ENCODE results near the gene NPPC.

Gene NPPC

DNA sequence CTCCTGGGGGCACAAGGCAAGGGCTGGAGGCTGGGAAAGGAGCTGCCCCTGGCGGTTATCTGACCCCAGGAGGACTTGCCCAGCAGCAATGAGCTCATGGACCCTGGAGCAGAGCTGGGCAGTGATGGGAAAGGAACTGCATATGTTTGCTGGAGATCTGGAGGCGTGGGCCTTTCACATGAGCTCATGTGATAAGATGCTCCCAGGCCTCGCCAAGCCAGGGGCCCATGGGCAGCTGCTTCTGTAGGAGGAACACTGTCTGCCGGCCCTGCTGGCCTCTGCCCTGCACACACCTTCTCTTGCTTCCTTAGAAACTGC lies 9.0 kb upstream of the NPPC start:
- DNase-seq (ENCODE audit: low read depth), result no peak

- no peak for DNase-seq (ENCODE audit: low read depth)
These were observed 8.4 kb upstream of the NPPC start for GRCh38 chr2:231934441-231935206.

DNA sequence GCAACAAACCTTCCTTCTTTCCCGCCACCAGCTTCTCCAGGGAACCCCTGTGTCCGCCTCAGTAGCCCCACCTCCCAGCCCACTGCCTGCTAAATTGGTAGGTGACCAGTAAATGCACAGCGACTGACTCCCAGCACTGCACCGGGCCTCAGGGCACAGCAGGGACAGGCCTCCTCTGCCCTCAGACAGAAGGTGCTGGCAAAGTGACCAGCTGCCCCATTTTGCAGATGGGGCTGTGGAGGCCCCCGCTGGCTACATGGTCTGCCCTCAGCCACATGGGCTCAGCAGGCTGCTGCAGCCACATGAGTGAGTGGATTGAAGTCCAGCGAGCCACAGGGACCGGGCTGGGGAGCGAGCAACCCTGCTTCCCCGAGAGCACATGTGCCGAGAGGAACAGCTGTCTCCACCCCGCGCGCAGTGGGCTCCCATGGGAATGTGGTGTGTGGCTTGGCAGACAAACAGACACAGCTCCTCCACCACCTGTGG lies 7.8 kb upstream of the NPPC start:
- DNase-seq (ENCODE audit: low read depth), result no peak

- no peak for DNase-seq (ENCODE audit: low read depth)
These were observed 7.1 kb upstream of the NPPC start for GRCh38 chr2:231932985-231933915.

GRCh38 chr2:231932711-231932970 lies 6.4 kb upstream of the NPPC start:
- DNase-seq (ENCODE audit: low read depth), result no peak

DNA sequence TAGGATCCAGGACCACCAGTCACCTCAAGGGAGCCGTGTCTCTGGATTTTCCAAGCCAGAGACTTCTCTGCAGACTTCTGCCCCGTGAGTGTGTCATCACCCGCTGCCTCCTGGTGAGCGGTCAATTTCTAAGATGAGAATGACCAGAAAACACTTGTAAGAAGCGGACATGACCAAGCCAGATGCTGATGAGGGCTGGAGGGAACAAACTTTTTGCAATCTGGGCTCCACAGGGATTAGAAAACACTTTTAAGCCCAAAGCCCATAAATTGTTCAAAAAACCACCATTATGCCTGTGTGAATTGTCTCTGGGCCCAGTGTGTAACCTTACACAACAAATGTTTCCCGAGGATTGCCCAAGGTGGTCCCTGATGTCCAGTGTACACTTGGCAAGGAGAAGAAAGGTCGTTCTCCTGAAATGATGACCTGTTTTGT lies 5.3 kb upstream of the NPPC start:
- no peak for DNase-seq (ENCODE audit: low read depth)

DNA sequence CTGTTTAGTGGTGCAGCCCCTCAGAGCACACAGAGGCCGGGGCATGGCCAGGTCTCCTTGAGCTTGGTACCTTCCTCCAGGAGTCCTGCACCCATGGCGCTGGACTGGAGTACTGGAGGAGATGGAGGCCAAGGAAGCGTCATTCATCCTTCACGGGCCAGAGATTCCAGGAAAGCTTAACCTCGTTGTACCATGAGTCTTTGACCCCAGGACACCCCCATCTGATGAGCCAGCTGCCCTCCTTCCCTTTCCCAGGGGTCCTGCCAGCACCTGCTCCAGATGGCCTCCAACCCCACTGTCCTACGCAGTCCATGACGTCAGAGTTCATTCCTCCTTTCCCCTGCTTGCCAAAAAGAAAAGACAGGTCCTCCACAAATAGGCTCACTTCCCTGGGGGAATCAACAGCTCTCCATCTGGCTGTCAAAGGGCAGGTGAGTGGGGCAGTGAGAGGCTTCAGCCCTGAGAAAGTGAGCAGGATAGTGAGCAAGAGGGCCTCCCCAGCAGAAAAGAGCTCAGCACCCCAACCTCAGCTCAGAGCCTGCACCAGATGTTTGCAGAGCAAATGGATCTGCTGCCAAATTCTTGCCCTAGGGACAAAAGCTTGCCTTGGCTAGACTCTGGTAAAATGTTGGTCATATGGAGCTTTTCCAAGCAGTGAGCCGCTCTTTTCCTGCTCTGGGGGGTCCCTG lies 4.5 kb upstream of the NPPC start:
- no peak for DNase-seq (ENCODE audit: low read depth)

- no peak for DNase-seq (ENCODE audit: low read depth)
These were observed 3.9 kb upstream of the NPPC start for GRCh38 chr2:231929961-231930592.

DNA sequence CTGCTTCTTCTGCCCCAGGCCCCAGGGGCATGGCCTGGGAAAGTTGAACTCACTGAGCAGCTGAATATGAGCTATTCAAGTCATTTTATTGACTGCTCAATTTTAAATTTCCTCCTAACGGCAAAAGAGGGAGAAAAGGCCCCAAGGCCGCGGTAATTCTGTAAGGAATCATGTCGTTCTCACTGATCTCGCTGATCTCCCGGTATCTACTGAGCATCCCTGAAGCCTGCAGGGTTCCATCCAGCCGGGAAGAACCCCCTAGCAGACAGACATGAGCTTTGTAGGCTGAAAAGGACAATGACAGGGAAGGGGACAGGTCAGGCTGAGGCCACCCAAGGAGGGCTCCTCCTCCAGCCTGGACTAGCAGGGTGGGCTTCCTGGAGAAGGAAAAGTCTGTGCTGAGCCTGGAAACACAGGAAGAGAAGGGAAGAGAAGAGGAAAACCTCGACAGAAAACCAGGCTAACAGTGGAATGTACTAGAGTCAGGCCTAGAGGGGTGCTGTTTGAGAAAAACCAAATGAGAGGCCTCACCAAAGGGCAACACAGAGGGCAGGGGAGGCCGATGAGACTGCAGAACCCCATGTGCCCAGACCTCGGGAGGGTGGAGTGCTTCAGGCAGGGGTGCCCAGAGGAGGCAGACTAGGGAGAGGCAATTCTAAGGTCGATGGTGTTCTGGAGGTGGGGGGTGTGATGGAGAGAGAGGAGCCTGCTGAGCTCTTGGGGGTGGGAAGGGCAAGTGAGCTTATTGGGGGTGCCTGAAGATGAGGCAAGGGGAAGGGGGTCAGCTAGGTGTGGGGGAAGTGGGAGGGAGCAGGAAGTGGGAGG lies 2.9 kb upstream of the NPPC start:
- DNase-seq (ENCODE audit: low read depth), result no peak

DNA sequence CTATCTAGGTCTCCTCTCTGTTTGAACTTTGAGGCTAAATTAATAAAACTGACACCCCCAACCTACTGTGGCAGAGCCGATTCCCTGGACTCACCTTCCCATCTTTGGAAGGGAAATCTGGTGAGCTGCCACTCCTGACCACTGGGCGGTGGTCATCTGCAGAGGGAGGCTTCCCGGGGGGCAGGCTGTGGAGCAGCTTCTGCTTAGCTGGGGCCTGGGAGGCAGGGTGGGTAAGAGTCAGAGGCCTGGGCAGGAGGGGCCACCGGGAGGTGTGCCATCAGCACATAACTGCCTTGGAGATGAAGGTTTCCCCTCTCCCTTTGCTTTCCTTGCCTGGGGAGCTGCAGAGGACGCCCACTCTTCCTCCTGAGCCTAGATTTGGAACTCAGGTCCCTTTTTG lies 2.3 kb upstream of the NPPC start:
- DNase-seq (ENCODE audit: low read depth), result no peak

DNA sequence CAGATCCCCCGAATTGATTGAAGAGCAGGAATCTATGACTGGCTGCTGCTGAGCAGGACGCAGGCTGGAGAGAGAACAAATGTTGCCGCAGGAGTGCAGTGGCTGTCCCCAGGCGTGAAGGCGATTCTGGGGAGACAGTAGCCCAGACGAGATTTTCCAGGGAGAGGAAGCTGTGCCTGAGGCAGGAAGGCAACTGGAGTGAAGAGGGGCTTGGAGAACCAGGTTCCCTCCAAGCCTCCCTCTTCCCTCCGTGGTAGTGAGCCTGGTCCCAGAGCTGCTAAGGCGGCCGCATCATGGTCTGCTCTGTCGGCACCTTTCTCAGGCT lies 1.3 kb upstream of the NPPC start:
- no peak for DNase-seq (ENCODE audit: low read depth)

GRCh38 chr2:231926761-231927565 lies 767 bp upstream of the NPPC start:
- DNase-seq (ENCODE audit: low read depth), result no peak

DNA sequence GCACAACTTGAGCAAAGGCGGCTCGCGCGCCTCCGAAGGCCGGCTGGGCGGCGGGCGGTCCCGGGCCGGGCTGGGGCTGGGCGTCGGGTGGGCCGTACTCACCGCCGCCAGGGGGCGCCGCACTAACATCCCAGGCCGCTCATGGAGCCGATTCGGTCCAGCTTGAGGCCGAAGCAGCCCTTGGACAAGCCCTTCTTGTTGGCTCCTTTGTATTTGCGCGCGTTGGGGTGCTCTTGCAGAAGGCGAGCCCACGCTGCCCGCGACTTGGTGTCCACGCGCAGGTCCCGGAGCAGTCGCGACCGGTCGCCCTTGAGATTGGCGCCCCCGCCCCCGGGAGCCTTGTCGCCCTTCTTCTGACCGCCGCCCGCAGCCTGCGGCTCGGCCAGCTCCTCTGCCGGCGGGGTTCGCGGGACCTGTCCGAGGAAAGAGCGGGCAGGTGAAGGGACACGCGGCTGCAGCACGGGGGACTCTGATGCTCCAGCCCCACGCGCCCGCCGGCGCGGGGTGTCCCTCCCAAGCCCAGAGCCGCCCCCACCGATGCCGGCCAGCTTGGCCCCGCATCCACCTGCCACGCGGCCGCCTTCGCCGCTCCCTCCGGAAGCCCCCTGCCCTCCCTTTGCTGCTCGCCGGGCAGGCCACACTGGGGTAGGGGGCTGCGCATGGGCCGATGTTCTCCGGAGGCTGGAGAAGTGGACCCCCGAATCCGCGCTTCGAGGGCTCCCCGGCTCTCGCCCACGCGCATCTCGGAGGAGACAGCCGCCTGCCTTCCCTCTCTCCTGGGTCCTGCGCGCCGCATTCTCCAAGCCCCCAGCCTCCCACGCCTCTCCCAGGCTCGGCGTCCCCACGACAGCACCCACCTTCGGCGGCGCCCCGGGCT lies 655 bp downstream of the NPPC start:
- DNase-seq (ENCODE audit: low read depth), result no peak

GRCh38 chr2:231924889-231925275 lies 1.3 kb downstream of the NPPC start:
- DNase-seq (ENCODE audit: low read depth), result no peak

DNA sequence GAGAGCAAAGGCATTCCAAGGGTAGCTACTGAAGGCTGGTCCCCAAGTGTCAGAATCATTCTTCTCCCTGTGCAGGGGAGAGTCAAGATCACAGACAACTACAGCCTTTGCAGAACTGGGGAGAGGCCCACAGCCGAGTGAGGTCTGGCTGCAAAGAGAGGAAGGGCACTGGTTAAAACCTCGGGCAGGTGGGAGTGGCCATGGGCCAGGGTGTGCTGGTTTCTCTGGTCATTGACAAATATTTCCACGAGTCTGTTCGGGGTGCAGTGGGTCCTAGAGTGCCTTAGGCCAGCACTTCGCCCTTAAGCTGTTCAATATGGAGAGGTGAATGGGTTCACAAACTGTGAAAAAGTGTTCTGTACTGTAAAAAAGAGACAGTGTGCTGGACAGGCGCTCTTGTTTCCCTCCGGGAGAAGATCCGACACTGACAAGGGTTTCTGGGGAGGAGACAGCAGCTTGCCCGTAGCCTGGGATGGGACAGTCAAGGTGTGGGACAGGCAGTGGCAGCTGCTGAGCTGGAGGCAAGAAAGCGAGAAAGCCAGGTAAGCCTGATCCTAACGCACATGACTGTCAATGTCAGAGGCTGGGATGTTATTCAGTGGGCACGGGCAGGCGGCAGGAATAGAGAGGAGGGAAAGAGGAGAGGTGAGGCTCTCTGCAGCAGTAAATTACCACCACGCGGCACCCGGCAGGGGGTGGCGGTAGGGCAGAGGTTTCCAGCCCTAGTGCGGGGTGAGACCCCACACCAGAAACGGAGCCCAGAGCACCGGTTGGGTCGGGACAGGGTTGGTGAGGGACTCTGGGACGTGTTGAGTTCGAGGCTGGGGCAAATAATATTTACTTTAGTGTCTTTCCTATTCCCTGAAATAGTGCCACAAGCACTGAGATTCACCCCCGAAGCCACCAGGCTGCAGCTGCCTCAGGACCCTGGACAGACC lies 2.0 kb downstream of the NPPC start:
- DNase-seq (ENCODE audit: low read depth), result no peak

DNA sequence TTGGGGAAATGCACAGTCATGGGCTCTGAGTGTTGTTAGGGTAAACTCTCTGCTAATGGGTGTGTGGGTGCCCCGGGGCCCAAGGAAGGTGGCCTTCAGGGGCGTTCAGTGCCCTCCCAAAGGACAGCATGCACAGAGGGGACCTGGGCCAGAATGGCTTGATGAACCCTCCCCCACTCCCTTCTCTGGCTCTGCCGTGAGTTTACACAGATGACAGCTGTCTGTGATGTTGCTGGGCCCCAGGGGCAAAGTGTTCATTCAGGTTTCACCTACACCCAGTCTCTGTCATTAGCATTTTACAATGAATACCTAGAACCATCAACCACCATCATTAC lies 3.2 kb downstream of the NPPC start:
- DNase-seq (ENCODE audit: low read depth), result no peak

DNA sequence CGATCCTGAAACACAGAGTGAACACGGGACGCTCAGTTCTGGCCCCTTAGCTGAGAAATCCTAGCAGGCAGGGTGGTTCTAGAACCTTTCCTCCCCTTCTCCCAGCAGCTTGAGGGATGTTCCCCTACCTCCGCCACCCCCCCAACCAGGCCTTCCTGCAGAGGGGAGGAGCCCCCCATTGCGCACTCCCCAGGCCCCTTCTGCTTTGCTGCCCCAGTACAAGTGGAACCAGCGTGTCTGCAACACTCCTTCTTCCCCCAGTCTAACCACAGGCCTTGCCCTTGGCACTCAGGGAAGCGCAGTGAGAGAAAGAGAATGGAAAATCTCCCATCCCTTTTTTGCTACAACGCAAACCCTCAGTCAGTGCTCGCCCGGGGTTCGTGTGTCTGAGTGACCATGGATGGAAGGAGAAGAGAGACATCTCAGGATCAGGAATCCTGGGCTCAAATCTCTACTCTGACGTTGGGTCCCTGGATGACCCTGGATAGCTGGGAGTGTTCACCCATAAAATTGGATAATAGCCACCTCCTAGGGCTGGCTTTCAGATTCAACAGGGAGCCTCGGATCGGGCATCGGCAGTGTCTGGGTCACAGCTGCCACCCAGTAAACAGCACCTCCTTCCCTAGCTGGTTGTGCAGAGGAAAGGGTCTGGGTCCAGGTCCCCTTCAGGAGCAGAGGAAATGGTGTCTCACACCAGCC lies 3.7 kb downstream of the NPPC start:
- no peak for DNase-seq (ENCODE audit: low read depth)

- DNase-seq (ENCODE audit: low read depth), result no peak
These were observed 5.4 kb downstream of the NPPC start for GRCh38 chr2:231920795-231921194.
